SK-N-SH (cell line): ENCODE results near the gene CBY2. TPM values are rescaled to one million over a fixed set of nuclear protein-coding genes. Genes with fewer than 3 reads are reported as not detected.
"Not testable (repeated sequence)": the region's sequence is repeated elsewhere in the genome, so short reads cannot be mapped to it uniquely, and the experiment has no call there.

ENCODE experiments used
- CTCF ChIA-PET: fragments of 300-600, 350-600 bp; formaldehyde crosslinking; extraction: SDS; loops from one replicate; lab custom pipeline; 2021; lab: Yijun Ruan, JAX
- POLR2A ChIA-PET: fragments of 350-600 bp; sonication (Branson Sonifier 250); formaldehyde crosslinking; extraction: SDS; loops from one replicate; lab custom pipeline; 2020; ENCODE audit warnings: antibody characterized with exemption, inconsistent platforms; lab: Yijun Ruan, JAX
- DNase-seq: peaks from one replicate; pipeline ENCODE4 v3.0.0; 2012
- H2AFZ ChIP-seq: fragments of 200-600 bp; sonication (generic); 2 replicates; pipeline ENCODE4 v1.8.1; 2016; ENCODE audit warnings: antibody characterized with exemption, mild to moderate bottlenecking, low read depth
- H3F3A ChIP-seq: fragments of 200-600 bp; sonication (generic); replicated peaks from 2 replicates; pipeline ENCODE3; 2016; ENCODE audit warnings: antibody characterized with exemption, mild to moderate bottlenecking; ENCODE audit not compliant: insufficient read depth
- H3K27ac ChIP-seq, 2 experiments: fragments of 200-500 bp in 1 of 2; fragments of 200-600 bp in 1 of 2; sonication (Bioruptor generic) in 1 of 2; sonication (generic), shearing (Covaris generic) in 1 of 2; 2 replicates each; pipeline versions ENCODE4 v1.5.1 to v1.6.1; 2014 to 2016; ENCODE audit warnings: low read depth in 2 of 2, inconsistent platforms in 1 of 2, low read length in 1 of 2, mild to moderate bottlenecking in 1 of 2, mixed read lengths in 1 of 2
- H3K27me3 ChIP-seq: fragments of 200-600 bp; sonication (generic), shearing (Covaris generic); 2 replicates; pipeline ENCODE4 v1.6.1; 2016; ENCODE audit warnings: mixed run types; ENCODE audit not compliant: insufficient read depth
- H3K36me3 ChIP-seq, 2 experiments: fragments of 200-500 bp in 1 of 2; fragments of 200-600 bp in 1 of 2; sonication (Bioruptor generic) in 1 of 2; sonication (generic) in 1 of 2; replicated peaks in 1 of 2; 2 replicates each; pipeline versions ENCODE3 to v1.5.1; 2014 to 2016; ENCODE audit warnings: low read length in 1 of 2, mild to moderate bottlenecking in 1 of 2; ENCODE audit not compliant: insufficient read depth in 2 of 2, control insufficient read depth in 1 of 2
- H3K4me1 ChIP-seq, 2 experiments: fragments of 200-500 bp in 1 of 2; fragments of 200-600 bp in 1 of 2; sonication (Bioruptor generic) in 1 of 2; sonication (generic), shearing (Covaris generic) in 1 of 2; 2 replicates each; pipeline versions ENCODE4 v1.5.1 to v1.6.1; 2014 to 2016; ENCODE audit warnings: low read depth in 1 of 2, low read length in 1 of 2, mixed run types in 1 of 2; ENCODE audit not compliant: insufficient read depth in 2 of 2, control insufficient read depth in 1 of 2
- H3K4me2 ChIP-seq: fragments of 200-600 bp; sonication (generic), shearing (Covaris generic); 2 replicates; pipeline ENCODE4 v1.6.1; 2017; ENCODE audit warnings: mixed run types
- H3K4me3 ChIP-seq, 2 experiments: fragments of 200-500 bp in 1 of 2; fragments of 200-600 bp in 1 of 2; sonication (Bioruptor generic) in 1 of 2; sonication (generic), shearing (Covaris generic) in 1 of 2; 2 replicates each; pipeline versions ENCODE4 v1.5.1 to v1.8.1; 2014 to 2016; ENCODE audit warnings: low read depth in 2 of 2, inconsistent platforms in 1 of 2, low read length in 1 of 2, mild to moderate bottlenecking in 1 of 2, mixed read lengths in 1 of 2, moderate library complexity in 1 of 2
- H3K79me2 ChIP-seq: fragments of 200-600 bp; sonication (generic); 2 replicates; pipeline ENCODE4 v1.8.1; 2017; ENCODE audit warnings: mild to moderate bottlenecking; ENCODE audit not compliant: insufficient read depth
- H3K9ac ChIP-seq: fragments of 200-600 bp; sonication (generic); 2 replicates; pipeline ENCODE4 v1.6.1; 2017; ENCODE audit warnings: mixed run types
- H3K9me2 ChIP-seq: fragments of 200-600 bp; sonication (generic); 2 replicates; pipeline ENCODE4 v1.6.1; 2017; ENCODE audit warnings: mixed run types
- H3K9me3 ChIP-seq: fragments of 200-600 bp; sonication (generic); 2 replicates; pipeline ENCODE4 v1.6.1; 2017; ENCODE audit warnings: mixed run types, mild to moderate bottlenecking, moderate library complexity
- H4K20me1 ChIP-seq: fragments of 200-600 bp; sonication (generic); 2 replicates; pipeline ENCODE4 v1.6.1; 2017; ENCODE audit warnings: mild to moderate bottlenecking, mixed run types; ENCODE audit not compliant: insufficient read depth
- GABPA ChIP-seq: IDR thresholded peaks from 2 replicates; pipeline ENCODE4 v1.4.0; 2012; ENCODE audit warnings: low read depth, mild to moderate bottlenecking
- GATA2 ChIP-seq: sonication (generic); formaldehyde crosslinking; IDR thresholded peaks from 2 replicates; pipeline ENCODE4 v1.5.0; 2020; ENCODE audit warnings: mild to moderate bottlenecking, missing genetic modification reagents
- NFIC ChIP-seq: IDR thresholded peaks from 2 replicates; pipeline ENCODE4 v1.4.0; 2012; ENCODE audit warnings: borderline replicate concordance
- REST ChIP-seq: IDR thresholded peaks from 2 replicates; pipeline ENCODE4 v1.6.1; 2012; ENCODE audit warnings: mild to moderate bottlenecking, low read depth, low read length, moderate library complexity
- RFX5 ChIP-seq: IDR thresholded peaks from 2 replicates; pipeline ENCODE4 v1.6.1; 2012; ENCODE audit warnings: mild to moderate bottlenecking, improper control_type of control experiment, low read length
- RXRA ChIP-seq: IDR thresholded peaks from 2 replicates; pipeline ENCODE4 v1.4.0; 2012; ENCODE audit warnings: low read depth, mild to moderate bottlenecking, borderline replicate concordance
- SIN3A ChIP-seq: IDR thresholded peaks from 2 replicates; pipeline ENCODE4 v1.6.1; 2012; ENCODE audit warnings: low read depth, mild to moderate bottlenecking, low read length, moderate library complexity, borderline replicate concordance
- USF1 ChIP-seq: IDR thresholded peaks from 2 replicates; pipeline ENCODE4 v1.4.0; 2012; ENCODE audit warnings: low read depth, borderline replicate concordance
- USF2 ChIP-seq: fragments of 150-350 bp; IDR thresholded peaks from 2 replicates; pipeline ENCODE4 v1.6.1; 2017; ENCODE audit warnings: antibody characterized with exemption, low read length, low read depth, borderline replicate concordance
- WGBS: methylation state at CpG from one replicate; pipeline ENCODE4 v1.1.6; 2017; ENCODE audit warnings: low lambda C conversion rate; 5-methylcytosine and 5-hydroxymethylcytosine counted together
- polyA plus RNA-seq, 3 experiments: library from polyadenylated mRNA; depleted of rRNA; stranded (reverse); fragments of >200 nt; gene quantifications; 2 replicates each; pipeline ENCODE4 v1.2.3, GENCODE V29; 2012

Gene CBY2
- polyA plus RNA-seq, 1 of the 3 experiments (the other 2 are of a cell fraction): not detected

GRCh38 chr13:45662162-45662561 lies 40.0 kb upstream of the CBY2 start:
- no peaks in the 10 kb centered on the region for H3F3A ChIP-seq
- no peak overlapping the region for H2AFZ ChIP-seq
- no peak overlapping the region for H3K4me2 ChIP-seq
- no peak overlapping the region for H3K27ac ChIP-seq
- ChIA-PET POLR2A (no interaction called here), CTCF (interaction anchor here (0.8 to 0.9 kb wide), 2 partner anchors 18 to 35 kb away, joined by 3 read pairs; no protein-coding TSS in a partner anchor)
- no peaks in the 10 kb centered on the region for H3K79me2 ChIP-seq
- H3K4me3 ChIP-seq: no peak overlapping the region
- WGBS: 61% methylated on average over 1 of the region's 1 CpG
- no peak for DNase-seq
- H3K36me3 ChIP-seq: no peaks in the 10 kb centered on the region
- H3K9me3 ChIP-seq: no peaks in the 10 kb centered on the region
- H3K27me3 ChIP-seq: no peaks in the 10 kb centered on the region
- no peaks in the 10 kb centered on the region for H3K4me1 ChIP-seq
- H4K20me1 ChIP-seq: no peaks in the 10 kb centered on the region
- TF ChIP-seq RFX5 (no peak), USF1 (no peak), RXRA (no peak)
- no peaks in the 10 kb centered on the region for H3K9me2 ChIP-seq
- H3K9ac ChIP-seq: no peak overlapping the region

- 88% methylated on average over 1 of the region's 1 CpG for WGBS
- H3K36me3 ChIP-seq, H3K9ac ChIP-seq, H3K4me3 ChIP-seq, H2AFZ ChIP-seq, CTCF ChIA-PET, H3K27ac ChIP-seq, H3F3A ChIP-seq, H3K4me1 ChIP-seq, H4K20me1 ChIP-seq, H3K4me2 ChIP-seq, H3K9me2 ChIP-seq, DNase-seq, H3K79me2 ChIP-seq, H3K9me3 ChIP-seq, POLR2A ChIA-PET, H3K27me3 ChIP-seq: not testable (repeated sequence)
These were observed 39.2 kb upstream of the CBY2 start for GRCh38 chr13:45662903-45663302.

GRCh38 chr13:45669626-45670025 lies 32.5 kb upstream of the CBY2 start:
- DNase-seq, H2AFZ ChIP-seq, H3K9me2 ChIP-seq, H3K9ac ChIP-seq, H3K4me2 ChIP-seq, CTCF ChIA-PET, H3K36me3 ChIP-seq, H3F3A ChIP-seq, H4K20me1 ChIP-seq, H3K79me2 ChIP-seq, POLR2A ChIA-PET, H3K4me3 ChIP-seq, H3K4me1 ChIP-seq, H3K9me3 ChIP-seq, H3K27ac ChIP-seq, H3K27me3 ChIP-seq: not testable (repeated sequence)
- WGBS: 63% methylated on average over 9 of the region's 14 CpGs

GRCh38 chr13:45670189-45670885 lies 31.8 kb upstream of the CBY2 start:
- Histone ChIP-seq H2AFZ (no peak overlapping the region), H3K27me3 (no peaks in the 10 kb centered on the region), H3K9me3 (no peaks in the 10 kb centered on the region), H3K27ac (no peak overlapping the region), H3K9me2 (no peaks in the 10 kb centered on the region), H3K4me2 (no peak overlapping the region), H3F3A (no peaks in the 10 kb centered on the region), H3K79me2 (no peaks in the 10 kb centered on the region), H4K20me1 (no peaks in the 10 kb centered on the region), H3K36me3 (no peaks in the 10 kb centered on the region), H3K4me1 (no peaks in the 10 kb centered on the region; a peak in 1 of 4 replicates), H3K9ac (no peak overlapping the region), H3K4me3 (no peak overlapping the region)
- POLR2A ChIA-PET: no interaction called here
- no peak for DNase-seq
- CTCF ChIA-PET: no interaction called here
- WGBS: 70% methylated on average over 5 of the region's 5 CpGs
- no peak for TF ChIP-seq USF2
- no peak for TF ChIP-seq NFIC
- no peak for TF ChIP-seq SIN3A
- no peak for TF ChIP-seq GABPA
- no peak for TF ChIP-seq REST
- TF ChIP-seq GATA2 (CRISPR knock-in tag): no peak
